Activated CD8-positive, alpha-beta T cell treated with anti-CD3 and anti-CD28 coated beads for 36 hours (primary cell): Measurements from ENCODE around the gene PKD1L1. TPM values are rescaled to one million over a fixed set of nuclear protein-coding genes. Genes with fewer than 3 reads are reported as not detected.

Experiments used
- ATAC-seq: fragments of 200-7000 bp; cut with Tn5 transposase; one replicate; pipeline ENCODE4 v1.10.0; 2021; ENCODE audit warnings: mild to moderate bottlenecking, moderate library complexity
- CTCF ChIA-PET: fragments of 350-600 bp; sonication (Branson Sonifier 250); formaldehyde crosslinking; loops from one replicate; lab custom pipeline; 2021; ENCODE audit warnings: antibody characterized with exemption; lab: Charles Lee
- POLR2A ChIA-PET: fragments of 350-600 bp; sonication (Branson Sonifier 250); formaldehyde crosslinking; loops from one replicate; lab custom pipeline; 2021; ENCODE audit warnings: antibody characterized with exemption; lab: Charles Lee
- DNase-seq: peaks from one replicate; pipeline ENCODE4 v3.0.0-alpha.2; 2020
- H3K27ac Mint-ChIP-seq: one replicate; pipeline ENCODE4 v1.8.0; 2021; ENCODE audit warnings: mild to moderate bottlenecking, mixed read lengths
- H3K27me3 Mint-ChIP-seq: one replicate; pipeline ENCODE4 v1.8.0; 2021; ENCODE audit warnings: mixed read lengths
- H3K36me3 Mint-ChIP-seq: one replicate; pipeline ENCODE4 v1.8.0; 2021; ENCODE audit warnings: low read depth, mixed read lengths
- H3K4me1 Mint-ChIP-seq: one replicate; pipeline ENCODE4 v1.8.0; 2021; ENCODE audit warnings: low read depth, mixed read lengths
- H3K4me3 Mint-ChIP-seq: one replicate; pipeline ENCODE4 v1.8.0; 2021; ENCODE audit warnings: mild to moderate bottlenecking, moderate library complexity, mixed read lengths
- H3K9me3 Mint-ChIP-seq: one replicate; pipeline ENCODE4 v1.8.0; 2021; ENCODE audit warnings: mixed read lengths
- CTCF ChIP-seq: fragments of 200-600 bp; IDR thresholded peaks from one replicate; pipeline ENCODE4 v1.8.0; 2022; ENCODE audit warnings: antibody characterized with exemption, mild to moderate bottlenecking
- intact Hi-C: fragments of 100-400 bp; cut with micrococcal nuclease; formaldehyde crosslinking; loops from one replicate; pipeline ENCODE4 v1.10.0; 2022
- total RNA-seq, 2 experiments: library from RNA; stranded (reverse); gene quantifications; one replicate each; pipeline ENCODE4 v1.2.3, GENCODE V29; 2021

PKD1L1 gene
- total RNA-seq, 2 experiments from 2014 or later = 0.09 to 0.20 TPM

- H3K36me3 Mint-ChIP-seq = no peaks in the 10 kb centered on the region
- DNase-seq (no peak), ATAC-seq (no peak)
- intact Hi-C loops = loop anchor here (10.0 kb wide), 1 partner anchor 65 kb away; no protein-coding TSS in a partner anchor
- POLR2A ChIA-PET = no interaction called here
- no peaks in the 10 kb centered on the region for H3K27me3 Mint-ChIP-seq
- H3K9me3 Mint-ChIP-seq = no peaks in the 10 kb centered on the region
- no peak overlapping the region for H3K27ac Mint-ChIP-seq
- no peak for TF ChIP-seq CTCF
- H3K4me1 Mint-ChIP-seq = peaks cover 5% of the 10 kb centered on the region
- H3K4me3 Mint-ChIP-seq = no peak overlapping the region
- CTCF ChIA-PET = interaction anchor here (0.9 to 4.1 kb wide), 3 partner anchors 17 to 674 kb away, joined by 3 to 17 read pairs (median 3); no protein-coding TSS in a partner anchor
These were observed 8.7 kb downstream of the PKD1L1 start for GRCh38 chr7:47939425-47940036.

- ChIA-PET POLR2A (no interaction called here), CTCF (interaction anchor here (0.9 to 4.1 kb wide), 5 partner anchors 11 to 673 kb away, joined by 3 to 17 read pairs (median 3); no protein-coding TSS in a partner anchor)
- Mint-ChIP-seq H3K9me3 (no peaks in the 10 kb centered on the region), H3K36me3 (no peaks in the 10 kb centered on the region), H3K4me1 (peaks cover 5% of the 10 kb centered on the region), H3K27ac (no peak overlapping the region), H3K27me3 (no peaks in the 10 kb centered on the region), H3K4me3 (no peak overlapping the region)
- ATAC-seq (no peak), DNase-seq (no peak)
- no peak for TF ChIP-seq CTCF
- intact Hi-C loops = loop anchor here (10.0 kb wide), 1 partner anchor 64 kb away; no protein-coding TSS in a partner anchor
These were observed 9.6 kb downstream of the PKD1L1 start for GRCh38 chr7:47938574-47939165.

GRCh38 chr7:47937711-47938573, 10.3 kb downstream of the PKD1L1 start:
- peaks cover 5% of the 10 kb centered on the region for H3K4me1 Mint-ChIP-seq
- DNase-seq (no peak), ATAC-seq (no peak)
- H3K27ac Mint-ChIP-seq = no peak overlapping the region
- ChIA-PET POLR2A (no interaction called here), CTCF (interaction anchor here (1.0 to 4.1 kb wide), 3 partner anchors 12 to 173 kb away, joined by 3 to 17 read pairs (median 3); no protein-coding TSS in a partner anchor)
- H3K9me3 Mint-ChIP-seq = no peaks in the 10 kb centered on the region
- no peaks in the 10 kb centered on the region for H3K27me3 Mint-ChIP-seq
- TF ChIP-seq CTCF = no peak
- intact Hi-C loops = loop anchor here (10.0 kb wide), 1 partner anchor 63 kb away; no protein-coding TSS in a partner anchor
- no peak overlapping the region for H3K4me3 Mint-ChIP-seq
- no peaks in the 10 kb centered on the region for H3K36me3 Mint-ChIP-seq

- DNase-seq = peak; percentile 29
- intact Hi-C loops = loop anchor here (10.0 kb wide), 1 partner anchor 62 kb away; no protein-coding TSS in a partner anchor
- ATAC-seq = peak; percentile 70
- Mint-ChIP-seq H3K36me3 (no peaks in the 10 kb centered on the region), H3K4me1 (peaks cover 5% of the 10 kb centered on the region), H3K27ac (no peak overlapping the region), H3K27me3 (no peaks in the 10 kb centered on the region), H3K9me3 (no peaks in the 10 kb centered on the region), H3K4me3 (no peak overlapping the region)
- no peak for TF ChIP-seq CTCF
- POLR2A ChIA-PET = no interaction called here
- CTCF ChIA-PET = interaction anchor here (1.1 to 1.3 kb wide), 2 partner anchors 8 to 29 kb away, joined by 3 to 4 read pairs; no protein-coding TSS in a partner anchor
These were observed 11.1 kb downstream of the PKD1L1 start for GRCh38 chr7:47937065-47937687.
